OCI-LY7 (cell line): ENCODE data around the gene C12orf43.
A peak's percentile ranks its signal among the peaks of the same experiment; 100 is the strongest.

Experiments
- EZH2phosphoT487 ChIP-seq: fragments of 200-600 bp; sonication (generic); IDR thresholded peaks from 2 replicates; pipeline ENCODE4 v1.6.1; 2018; ENCODE audit warnings: low read depth, borderline replicate concordance, mild to moderate bottlenecking, mixed run types, antibody characterized with exemption, low read length, moderate library complexity, mixed read lengths
- TF ChIP-seq, protein P1 (sequence below): fragments of 200-600 bp; sonication (generic); conservative IDR thresholded peaks from 2 replicates; pipeline ENCODE4 v1.5.1; 2014; ENCODE audit warnings: mild to moderate bottlenecking, antibody characterized with exemption, low read length, moderate library complexity, mixed read lengths

DNA sequence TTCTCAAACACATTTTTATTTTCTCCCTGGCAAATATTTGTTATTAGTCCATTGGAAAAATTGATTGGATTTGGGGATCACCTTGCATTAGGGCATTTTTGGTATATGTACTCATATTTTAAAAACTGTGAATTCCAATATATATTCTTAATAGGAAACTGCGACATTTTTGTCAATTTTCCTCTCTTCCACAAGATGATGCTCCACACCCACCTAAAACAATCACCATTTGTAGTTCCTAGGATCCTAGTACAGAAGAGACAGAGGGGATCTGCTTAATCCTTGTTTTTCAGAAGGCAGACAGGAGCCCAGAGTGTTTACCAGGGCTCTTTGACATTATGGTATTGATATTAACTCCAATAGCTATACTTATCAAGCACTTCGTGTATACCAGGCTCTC is 45.5 kb upstream of the C12orf43 start:
- TF ChIP-seq, protein P1, sequence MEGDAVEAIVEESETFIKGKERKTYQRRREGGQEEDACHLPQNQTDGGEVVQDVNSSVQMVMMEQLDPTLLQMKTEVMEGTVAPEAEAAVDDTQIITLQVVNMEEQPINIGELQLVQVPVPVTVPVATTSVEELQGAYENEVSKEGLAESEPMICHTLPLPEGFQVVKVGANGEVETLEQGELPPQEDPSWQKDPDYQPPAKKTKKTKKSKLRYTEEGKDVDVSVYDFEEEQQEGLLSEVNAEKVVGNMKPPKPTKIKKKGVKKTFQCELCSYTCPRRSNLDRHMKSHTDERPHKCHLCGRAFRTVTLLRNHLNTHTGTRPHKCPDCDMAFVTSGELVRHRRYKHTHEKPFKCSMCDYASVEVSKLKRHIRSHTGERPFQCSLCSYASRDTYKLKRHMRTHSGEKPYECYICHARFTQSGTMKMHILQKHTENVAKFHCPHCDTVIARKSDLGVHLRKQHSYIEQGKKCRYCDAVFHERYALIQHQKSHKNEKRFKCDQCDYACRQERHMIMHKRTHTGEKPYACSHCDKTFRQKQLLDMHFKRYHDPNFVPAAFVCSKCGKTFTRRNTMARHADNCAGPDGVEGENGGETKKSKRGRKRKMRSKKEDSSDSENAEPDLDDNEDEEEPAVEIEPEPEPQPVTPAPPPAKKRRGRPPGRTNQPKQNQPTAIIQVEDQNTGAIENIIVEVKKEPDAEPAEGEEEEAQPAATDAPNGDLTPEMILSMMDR, result peak; percentile 42
- no peak for TF ChIP-seq EZH2phosphoT487
